GM10847 (cell line): ENCODE measurements around the gene CCDC92.

Experiments used
- POLR2A ChIP-seq: IDR thresholded peaks from 2 replicates; pipeline ENCODE4 v1.6.1; 2011; ENCODE audit not compliant: insufficient read length; ENCODE audit errors: extremely low read depth

Gene CCDC92

GRCh38 chr12:123919980-123920360, 52.7 kb downstream of the CCDC92 start:
- TF ChIP-seq POLR2A: no peak

GRCh38 chr12:123917337-123917850, 55.2 kb downstream of the CCDC92 start:
- no peak for TF ChIP-seq POLR2A

GRCh38 chr12:123916729-123917128, 55.9 kb downstream of the CCDC92 start:
- TF ChIP-seq POLR2A: no peak

- no peak for TF ChIP-seq POLR2A
Measured at GRCh38 chr12:123914726-123915333, 57.8 kb downstream of the CCDC92 start.

GRCh38 chr12:123912415-123913380, 59.9 kb downstream of the CCDC92 start:
- no peak for TF ChIP-seq POLR2A

- no peak for TF ChIP-seq POLR2A
Measured at GRCh38 chr12:123910761-123911193, 61.9 kb downstream of the CCDC92 start.

GRCh38 chr12:123910057-123910456, 62.6 kb downstream of the CCDC92 start:
- no peak for TF ChIP-seq POLR2A

DNA sequence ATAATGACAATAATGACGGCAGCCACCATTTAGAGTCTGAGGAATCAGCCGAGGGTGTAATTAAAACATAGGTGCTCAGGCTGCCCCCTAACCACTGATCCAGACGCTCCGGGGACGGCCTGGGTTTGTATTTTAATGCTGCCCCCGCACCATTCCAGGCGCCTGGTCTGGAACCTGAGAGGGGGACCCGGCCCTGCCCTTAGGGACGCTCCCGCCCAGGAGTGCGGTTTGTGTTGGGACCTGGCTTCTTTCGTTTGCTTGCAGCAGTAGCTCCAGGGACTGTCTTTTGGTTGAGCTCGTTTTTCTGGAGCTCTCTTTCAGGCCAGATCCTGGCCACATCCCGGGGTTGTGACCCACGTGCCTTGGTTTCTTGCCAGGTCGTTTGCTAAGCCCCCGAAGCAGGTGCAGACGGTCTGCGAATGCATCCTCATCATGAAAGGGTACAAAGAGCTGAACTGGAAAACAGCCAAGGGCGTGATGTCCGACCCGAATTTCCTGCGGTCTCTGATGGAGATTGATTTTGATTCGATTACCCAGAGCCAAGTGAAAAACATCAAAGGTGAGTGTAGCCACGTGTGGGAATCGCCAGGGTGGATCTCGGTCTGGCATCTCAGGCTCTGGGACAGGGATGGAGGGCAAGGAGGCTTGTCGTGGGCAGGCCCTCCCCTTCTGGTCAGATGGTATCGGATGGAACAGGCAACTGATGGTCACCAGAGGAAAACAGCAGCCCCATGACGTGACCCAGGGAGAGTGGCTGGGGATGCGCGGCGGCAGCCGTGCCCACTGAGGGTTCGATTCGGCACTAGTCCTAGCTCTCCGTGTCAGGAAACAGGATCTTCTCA, 63.5 kb downstream of the CCDC92 start:
- no peak for TF ChIP-seq POLR2A

GRCh38 chr12:123907726-123908476, 64.7 kb downstream of the CCDC92 start:
- no peak for TF ChIP-seq POLR2A

GRCh38 chr12:123906711-123907420, 65.8 kb downstream of the CCDC92 start:
- TF ChIP-seq POLR2A: no peak

DNA sequence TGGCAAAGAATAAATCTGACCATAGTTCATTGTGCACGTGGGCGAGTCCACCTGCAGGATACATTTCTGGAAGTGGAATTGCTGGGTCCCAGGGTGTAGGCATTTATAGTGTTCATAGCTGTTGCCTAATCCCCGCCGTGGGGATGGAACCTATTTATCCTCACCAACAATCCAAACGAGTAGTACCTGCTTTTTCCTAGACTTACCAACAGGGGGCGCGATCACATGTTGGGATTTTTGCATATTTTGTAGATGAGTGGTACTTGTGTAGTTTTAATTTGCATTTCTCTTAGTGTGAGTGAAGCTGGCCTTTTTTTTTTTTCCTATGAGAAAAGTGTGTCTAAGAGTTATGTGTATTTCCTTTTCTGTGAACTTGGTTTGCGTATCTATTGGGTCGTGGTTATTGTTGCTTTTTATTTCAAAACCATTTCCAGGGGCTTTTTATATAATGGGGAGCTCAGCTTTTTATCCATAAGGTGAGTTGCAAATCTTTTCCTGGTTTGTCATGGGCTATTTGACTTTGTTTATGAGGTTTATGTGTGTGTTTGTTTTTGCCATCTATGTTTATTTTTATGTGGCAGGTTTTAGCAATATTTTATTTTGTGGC, 67.2 kb downstream of the CCDC92 start:
- TF ChIP-seq POLR2A: no peak

DNA sequence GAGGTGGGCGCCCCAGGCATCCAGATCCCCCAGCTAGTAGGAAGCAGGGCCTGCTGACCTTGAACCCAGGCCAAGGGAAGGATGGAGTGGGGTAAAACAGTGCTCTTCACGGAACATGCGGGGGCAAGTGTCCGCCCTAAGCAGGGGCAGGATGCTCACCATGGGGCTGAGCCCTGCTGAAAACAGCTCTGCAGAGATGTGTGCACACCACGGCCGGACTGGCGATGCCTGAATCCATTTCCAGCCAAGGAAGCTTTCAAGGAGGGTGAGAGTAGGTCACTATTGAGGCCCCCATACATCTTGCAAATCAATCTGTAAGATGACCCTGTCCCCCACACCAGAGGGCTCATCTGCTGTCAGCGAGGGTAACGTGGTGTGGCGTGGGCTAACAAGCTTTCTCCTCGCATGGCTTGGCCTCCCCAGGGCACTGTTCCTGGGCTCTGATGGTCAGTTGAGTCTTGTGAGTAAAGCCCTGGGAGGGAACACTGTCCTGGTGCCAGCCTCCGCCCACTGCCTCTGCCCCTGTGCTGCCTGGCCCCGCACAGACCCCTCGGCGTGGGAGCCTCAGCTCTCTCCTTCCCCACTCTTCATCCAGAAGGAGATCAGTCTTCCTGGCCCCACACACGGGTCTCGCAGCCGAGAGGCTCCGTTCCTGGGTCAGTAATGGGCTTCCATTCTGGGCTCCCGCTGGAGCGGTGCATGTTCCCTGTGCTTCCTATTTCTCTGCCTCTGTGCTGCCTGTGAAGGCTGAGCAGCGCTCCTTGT, 69.1 kb downstream of the CCDC92 start:
- no peak for TF ChIP-seq POLR2A

- no peak for TF ChIP-seq POLR2A
Measured at GRCh38 chr12:123902821-123903220, 69.8 kb downstream of the CCDC92 start.
